ENCODE results near the gene RASD1. TPM values are rescaled to one million over a fixed set of nuclear protein-coding genes. Genes with fewer than 3 reads are reported as not detected.
A peak's percentile ranks its signal among the peaks of the same experiment; 100 is the strongest.

Gene RASD1
- total RNA-seq, 1 donor from 2014 or later = 50.8 TPM

- DNase-seq = peak; percentile 15
- intact Hi-C loops (cut with micrococcal nuclease) = no loop called here
Observed at GRCh38 chr17:17514361-17514992, 18.3 kb upstream of the RASD1 start.

DNA sequence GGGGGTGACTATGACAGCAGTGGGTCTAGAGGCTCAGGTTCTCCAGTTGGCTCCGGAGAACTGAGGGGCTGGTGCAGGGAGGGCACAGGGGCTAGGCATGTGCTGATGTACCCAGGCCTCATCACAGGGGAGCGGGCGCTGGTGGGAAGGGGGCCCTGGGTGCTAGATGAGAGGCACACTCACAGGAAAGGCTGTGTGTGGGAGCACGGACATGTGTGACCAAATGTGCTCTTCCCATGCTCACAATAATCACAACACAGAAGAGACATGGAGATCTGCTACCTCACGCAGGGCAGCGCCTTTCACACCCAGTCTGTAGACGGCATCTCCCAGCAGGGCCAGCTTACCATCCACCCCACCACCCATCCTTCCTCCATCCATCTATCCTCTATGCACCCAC lies 17.4 kb upstream of the RASD1 start:
- ATAC-seq = no peak
- DNase-seq = peak; percentile 12
- intact Hi-C loops (cut with micrococcal nuclease) = no loop called here

More at GRCh38 chr17:17514361-17514992, 18.3 kb upstream of the RASD1 start:
- no peak for ATAC-seq

- peak; percentile 21 for DNase-seq
- ATAC-seq = no peak
- intact Hi-C loops (cut with micrococcal nuclease) = no loop called here
Observed at GRCh38 chr17:17512866-17513265, 16.7 kb upstream of the RASD1 start.

DNA sequence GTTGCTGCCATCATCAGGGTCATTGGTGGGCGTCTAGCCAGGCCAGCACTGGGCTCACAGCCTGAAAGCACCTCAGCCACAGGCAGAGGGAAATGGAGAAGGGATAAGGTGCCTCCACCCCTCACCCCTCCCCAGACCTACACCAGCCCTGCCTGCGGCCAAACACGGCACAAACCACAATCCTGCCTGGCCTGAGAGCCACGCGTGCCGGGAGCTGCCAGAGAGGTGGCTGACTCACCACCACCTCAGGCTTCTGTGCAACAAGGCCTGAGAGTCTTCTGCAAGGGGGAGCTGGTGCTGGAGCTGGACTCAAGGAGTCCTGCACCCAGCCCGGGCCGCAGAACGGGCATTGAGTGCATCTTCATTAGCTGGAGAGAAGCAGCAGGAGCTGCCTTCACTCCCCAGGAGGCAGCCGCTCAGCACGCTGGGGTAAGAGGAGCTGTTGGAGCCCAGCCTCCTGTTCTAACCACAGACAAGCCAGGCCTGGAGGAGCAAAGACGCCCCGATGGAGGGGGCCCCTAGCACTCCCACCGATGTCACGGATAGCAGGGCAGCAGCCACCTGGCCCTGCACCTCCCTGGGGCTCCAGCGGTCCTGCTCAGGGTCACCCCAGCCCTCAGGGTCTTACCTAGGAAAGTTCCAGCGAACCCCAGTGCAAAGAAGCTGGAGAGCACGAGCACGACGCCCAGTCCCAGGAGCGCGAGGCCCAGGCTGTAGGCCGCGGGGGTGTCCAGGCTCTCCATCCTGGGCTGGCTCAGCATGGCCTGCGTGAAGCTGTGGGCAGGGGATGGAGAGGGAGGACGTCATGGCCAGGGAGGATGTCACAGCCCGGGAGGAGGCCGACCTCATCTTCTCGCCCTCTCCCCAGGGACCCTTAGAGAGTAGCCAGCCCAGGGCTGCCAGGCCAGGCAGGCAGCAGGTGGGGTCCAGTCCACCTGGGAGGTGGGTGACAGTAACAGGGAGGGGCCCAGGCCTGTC lies 16.0 kb upstream of the RASD1 start:
- ATAC-seq (no peak), DNase-seq (peak; percentile 28)
- intact Hi-C loops (cut with micrococcal nuclease) = no loop called here

GRCh38 chr17:17511293-17511741 lies 15.1 kb upstream of the RASD1 start:
- peak; percentile 12 for DNase-seq
- no peak for ATAC-seq
- intact Hi-C loops (cut with micrococcal nuclease) = no loop called here

DNA sequence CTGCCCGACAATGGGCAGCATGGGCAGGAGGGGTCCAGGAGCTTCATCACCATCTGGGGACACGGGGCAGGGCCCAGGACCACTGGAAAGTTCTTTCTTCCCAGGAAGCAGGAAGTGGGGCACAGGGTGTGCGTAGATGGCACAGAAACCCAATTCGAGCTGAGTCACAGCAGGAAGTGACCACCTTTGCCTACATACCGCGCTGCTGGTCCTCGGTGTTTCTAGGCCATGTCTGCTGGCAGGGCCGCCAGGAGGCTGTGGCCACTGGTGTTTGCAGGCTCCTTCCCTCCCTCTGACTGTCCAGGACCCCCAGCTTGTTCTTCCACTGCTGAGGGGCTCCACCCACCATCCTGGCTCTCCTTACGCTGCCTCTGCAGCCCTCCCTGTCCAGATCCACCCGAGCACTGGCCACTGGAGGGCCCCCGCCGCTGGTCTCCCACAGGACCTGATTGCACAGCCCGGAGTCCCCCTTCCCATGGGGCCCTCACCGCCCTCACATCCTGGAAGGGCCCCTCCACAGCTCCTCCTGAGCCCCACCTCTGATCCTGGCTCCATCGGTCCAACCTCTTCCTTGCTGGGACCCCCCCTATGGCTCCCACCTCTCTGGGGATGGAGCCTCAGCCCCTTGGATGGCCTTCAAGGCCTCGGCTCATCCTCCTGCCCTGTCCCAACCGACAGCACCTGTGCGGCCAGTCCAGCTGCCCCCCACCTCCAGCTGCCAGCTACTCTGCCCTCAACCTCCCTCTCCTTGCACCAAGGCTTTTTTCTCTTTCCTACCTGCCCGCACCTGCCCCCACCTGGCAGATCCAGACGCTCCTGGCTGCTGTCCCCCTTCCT lies 14.5 kb upstream of the RASD1 start:
- intact Hi-C loops (cut with micrococcal nuclease) = no loop called here
- ATAC-seq = no peak
- peak; percentile 20 for DNase-seq

DNA sequence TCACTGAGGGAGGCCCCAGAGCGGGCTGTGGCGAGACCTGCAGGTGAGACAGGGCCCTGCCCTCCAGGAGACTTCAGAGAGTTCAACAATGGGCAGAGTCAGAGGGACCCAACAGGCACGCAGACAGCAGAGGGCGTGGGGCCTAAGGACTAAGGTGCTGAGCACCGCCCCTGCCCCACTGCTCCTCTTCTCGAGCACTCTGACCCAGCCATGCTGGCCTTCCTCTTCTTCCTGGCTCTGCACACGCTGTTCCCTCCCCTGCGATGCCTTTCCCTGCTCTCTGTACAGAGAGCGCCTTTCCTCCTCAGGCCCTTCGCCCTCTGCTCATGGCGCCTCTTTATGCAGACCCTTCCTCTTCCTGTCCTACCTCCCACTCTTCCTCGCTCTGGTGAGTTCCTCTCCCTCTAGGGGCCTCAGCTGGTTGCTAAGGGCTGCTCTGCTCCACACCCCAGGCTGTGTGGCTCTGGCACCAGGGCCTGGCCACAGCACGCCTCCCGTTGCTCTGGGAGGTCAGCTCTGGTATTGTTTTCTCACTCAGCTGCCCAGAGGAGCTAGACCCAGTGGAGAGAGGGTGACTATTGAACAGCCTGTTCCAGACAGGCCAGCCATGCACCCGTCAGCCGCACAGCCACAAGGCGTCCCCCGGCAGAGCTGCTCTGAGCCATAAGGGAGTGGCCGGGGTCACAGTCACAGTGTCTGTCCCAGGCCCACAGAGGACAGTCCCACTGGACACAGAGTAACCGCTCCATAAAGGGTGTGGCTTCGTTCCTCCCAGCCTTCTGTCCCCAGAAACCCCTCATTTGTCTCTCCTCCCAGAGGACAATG lies 13.6 kb upstream of the RASD1 start:
- ATAC-seq (no peak), DNase-seq (peak; percentile 33)
- intact Hi-C loops (cut with micrococcal nuclease) = no loop called here

DNA sequence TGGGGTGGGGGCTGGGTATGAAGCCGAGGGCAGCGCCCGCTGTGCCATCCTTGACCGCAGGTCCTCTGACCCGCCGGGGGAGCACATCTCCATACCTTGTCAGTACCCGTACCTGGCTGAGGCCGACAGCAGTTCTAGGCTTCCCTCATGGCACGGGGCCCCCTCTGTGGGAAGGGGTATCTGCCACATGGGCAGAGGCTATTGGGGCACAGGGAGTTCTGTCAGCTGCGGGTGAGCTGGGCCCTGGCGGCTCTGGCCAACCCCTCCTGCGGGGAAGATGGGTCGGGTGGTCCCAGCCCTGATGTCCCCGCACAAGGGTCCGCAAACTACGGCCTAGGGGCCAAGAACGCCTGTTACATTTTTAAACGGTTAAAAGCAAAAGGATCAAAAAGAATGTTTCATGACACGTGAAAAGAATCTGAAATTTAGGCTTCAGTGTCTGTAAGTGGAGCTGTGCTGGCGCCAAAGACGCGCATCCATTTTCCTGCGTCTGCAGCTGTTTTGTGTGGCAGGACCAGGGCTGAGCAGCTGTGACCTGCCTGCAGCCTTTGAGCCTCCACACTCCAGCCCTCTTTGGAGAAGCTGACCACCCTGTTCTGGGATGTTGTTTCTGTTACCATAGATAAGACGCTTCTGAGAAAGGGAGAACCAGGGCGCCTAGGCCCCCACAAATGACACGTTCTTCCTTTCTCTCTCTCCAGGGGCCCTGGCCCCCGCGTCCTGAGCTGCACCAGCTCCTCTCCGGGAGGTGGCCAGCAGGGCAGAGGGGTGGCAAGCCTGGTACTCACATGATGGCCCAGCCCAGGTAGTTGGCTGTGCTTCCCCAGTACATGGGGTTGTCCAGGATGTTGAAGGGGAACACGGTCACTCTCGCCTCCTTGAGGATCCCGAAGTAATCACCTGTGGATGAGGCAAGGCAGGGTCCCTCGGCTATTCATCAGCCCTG lies 12.7 kb upstream of the RASD1 start:
- ATAC-seq (no peak), DNase-seq (peak; percentile 28)
- intact Hi-C loops (cut with micrococcal nuclease) = no loop called here

- intact Hi-C loops (cut with micrococcal nuclease) = no loop called here
- ATAC-seq = no peak
- peak; percentile 18 for DNase-seq
Observed at GRCh38 chr17:17508019-17508535, 11.9 kb upstream of the RASD1 start.

DNA sequence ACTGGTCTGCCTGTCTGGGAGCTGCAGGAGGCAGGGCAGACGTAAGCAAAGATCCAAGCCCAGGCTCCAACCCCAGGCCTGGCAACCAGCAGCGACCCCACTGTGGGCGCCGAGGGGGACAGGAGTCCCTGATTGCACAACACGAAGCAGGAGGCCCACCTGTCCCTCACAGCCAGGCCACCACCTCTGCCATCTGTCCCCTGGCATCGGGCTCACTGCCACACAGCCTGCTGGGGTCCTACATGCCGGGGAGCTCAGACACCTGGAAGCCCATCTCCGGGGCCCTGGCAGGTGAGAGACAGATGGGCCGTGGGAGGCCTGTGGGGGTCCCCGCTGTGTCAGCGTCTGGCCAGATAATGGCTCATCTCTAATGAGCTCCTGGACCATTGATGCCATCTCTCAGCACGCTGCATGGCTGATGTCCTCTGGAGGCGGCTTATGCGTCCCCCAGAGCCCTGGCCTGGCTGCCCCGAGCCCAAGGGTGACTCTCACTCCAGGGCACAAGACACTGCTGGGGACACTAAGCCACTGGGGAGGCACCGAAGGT lies 11.3 kb upstream of the RASD1 start:
- DNase-seq = peak; percentile 28
- intact Hi-C loops (cut with micrococcal nuclease) = no loop called here

GRCh38 chr17:17506893-17507464 lies 10.8 kb upstream of the RASD1 start:
- DNase-seq (peak; percentile 81), ATAC-seq (peak; percentile 84)
- intact Hi-C loops (cut with micrococcal nuclease) = no loop called here

More for the DNA sequence above, 11.3 kb upstream of the RASD1 start:
- ATAC-seq = no peak

DNA sequence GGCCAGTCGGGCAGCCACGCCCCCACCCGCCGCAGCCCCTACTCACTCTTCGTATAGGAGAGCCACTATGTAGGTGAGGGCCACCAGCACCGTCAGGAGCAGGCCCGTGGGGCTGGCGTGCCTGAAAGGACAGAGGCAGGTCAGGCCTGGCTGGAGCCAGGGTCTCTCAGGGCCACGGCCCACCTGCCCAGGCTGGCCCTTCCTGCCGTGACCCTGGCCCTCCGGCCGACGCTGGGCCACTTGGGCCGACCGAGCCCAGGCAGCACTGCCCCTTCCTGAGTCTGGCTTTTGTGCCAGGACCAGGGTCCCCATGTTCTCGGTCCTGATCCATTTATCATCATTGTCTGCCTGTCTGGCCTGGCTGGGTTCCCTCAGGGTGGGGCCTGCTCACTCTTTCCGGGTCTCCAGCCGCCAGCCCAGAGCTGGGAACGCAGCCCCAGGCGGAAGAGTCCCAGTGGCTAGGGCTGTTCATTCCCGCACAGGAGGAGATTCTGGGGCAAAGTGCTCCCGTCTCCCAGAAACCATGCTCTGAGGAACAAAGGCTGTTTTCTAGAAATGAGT lies 10.1 kb upstream of the RASD1 start:
- intact Hi-C loops (cut with micrococcal nuclease) = no loop called here
- ATAC-seq (peak; percentile 20), DNase-seq (peak; percentile 55)

DNA sequence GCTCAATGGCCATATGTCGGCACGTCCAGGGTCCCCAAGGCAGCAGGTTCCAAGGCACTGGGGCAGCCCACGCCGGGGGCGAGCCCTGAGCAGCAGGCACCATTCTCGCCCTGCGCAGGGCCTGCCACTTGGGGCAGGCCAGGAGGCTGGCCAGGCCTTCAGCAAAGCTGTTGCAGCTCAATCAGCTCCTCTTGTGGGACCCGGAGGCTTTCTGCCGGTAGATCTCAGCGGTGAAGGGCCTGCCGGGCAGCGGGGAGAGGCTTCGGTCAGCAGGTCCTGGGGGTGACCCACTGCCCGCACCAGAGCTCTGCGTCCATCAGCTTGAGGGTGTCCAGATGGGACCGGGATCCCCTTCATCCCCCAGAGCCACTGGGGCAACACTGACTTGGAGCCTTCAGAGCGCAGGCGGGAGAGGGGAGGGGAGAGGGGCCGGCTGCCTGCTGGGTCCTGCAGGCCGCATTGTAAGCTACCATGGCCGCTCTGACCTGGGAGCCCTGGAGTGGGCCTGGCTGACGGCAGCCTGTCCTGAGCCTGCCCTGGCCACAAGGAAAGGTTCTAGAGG lies 9.5 kb upstream of the RASD1 start:
- intact Hi-C loops (cut with micrococcal nuclease) = no loop called here
- ATAC-seq (no peak), DNase-seq (peak; percentile 19)

GRCh38 chr17:17505151-17505550 lies 9.0 kb upstream of the RASD1 start:
- intact Hi-C loops (cut with micrococcal nuclease) = no loop called here
- DNase-seq (no peak), ATAC-seq (no peak)

DNA sequence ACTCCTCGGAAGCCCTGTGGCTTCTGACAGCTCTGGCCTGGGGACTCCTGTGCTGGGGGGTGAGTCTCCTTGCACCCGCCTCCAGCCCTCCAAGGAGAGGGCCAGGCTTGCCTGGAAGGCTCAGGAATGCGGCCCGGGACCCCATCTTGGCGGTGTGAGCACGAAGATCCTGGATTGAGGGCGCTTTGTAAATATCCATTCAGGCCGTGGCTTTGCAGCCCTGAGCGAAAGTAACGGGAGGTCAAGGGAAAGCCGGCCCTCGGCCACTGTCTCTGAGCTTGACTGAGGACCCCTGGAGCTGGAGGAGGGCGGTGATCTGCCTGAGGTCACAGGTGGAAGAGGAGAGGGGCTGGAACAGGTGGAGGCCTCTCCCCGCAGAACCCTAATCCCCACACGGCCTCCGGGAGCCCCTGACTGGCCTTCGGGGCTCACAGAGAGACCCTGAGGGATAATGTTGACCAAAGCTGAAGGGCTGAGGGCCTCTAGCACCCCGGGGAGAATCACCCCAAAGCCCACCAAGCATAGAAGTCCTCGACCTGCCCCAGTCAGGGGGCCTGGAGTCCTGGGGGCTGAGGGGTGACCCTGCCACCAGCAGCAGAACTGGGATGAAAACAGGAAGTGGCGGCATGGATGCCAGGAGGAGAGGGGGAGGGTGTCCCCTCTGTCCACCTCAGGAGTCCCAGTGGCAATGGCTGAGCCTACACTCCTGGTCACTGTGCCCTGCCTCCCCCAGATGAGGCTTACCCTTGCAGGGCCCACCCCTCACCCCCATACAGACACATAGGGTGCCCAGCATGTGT lies 8.3 kb upstream of the RASD1 start:
- intact Hi-C loops (cut with micrococcal nuclease) = no loop called here
- peak; percentile 22 for DNase-seq

More for the DNA sequence above, 8.3 kb upstream of the RASD1 start:
- no peak for ATAC-seq

Measured in left ventricle myocardium superior (tissue), 1 donor.